Activated CD8-positive, alpha-beta T cell treated with anti-CD3 and anti-CD28 coated beads for 36 hours (primary cell): Measurements from ENCODE around the gene CTXN1. TPM values are rescaled to one million over a fixed set of nuclear protein-coding genes. Genes with fewer than 3 reads are reported as not detected.

Experiments used
- ATAC-seq: fragments of 200-7000 bp; cut with Tn5 transposase; one replicate; pipeline ENCODE4 v1.10.0; 2021; ENCODE audit warnings: mild to moderate bottlenecking, moderate library complexity
- CTCF ChIA-PET: fragments of 350-600 bp; sonication (Branson Sonifier 250); formaldehyde crosslinking; loops from one replicate; lab custom pipeline; 2021; ENCODE audit warnings: antibody characterized with exemption; lab: Charles Lee
- POLR2A ChIA-PET: fragments of 350-600 bp; sonication (Branson Sonifier 250); formaldehyde crosslinking; loops from one replicate; lab custom pipeline; 2021; ENCODE audit warnings: antibody characterized with exemption; lab: Charles Lee
- DNase-seq: peaks from one replicate; pipeline ENCODE4 v3.0.0-alpha.2; 2020
- H3K27ac Mint-ChIP-seq: one replicate; pipeline ENCODE4 v1.8.0; 2021; ENCODE audit warnings: mild to moderate bottlenecking, mixed read lengths
- H3K27me3 Mint-ChIP-seq: one replicate; pipeline ENCODE4 v1.8.0; 2021; ENCODE audit warnings: mixed read lengths
- H3K36me3 Mint-ChIP-seq: one replicate; pipeline ENCODE4 v1.8.0; 2021; ENCODE audit warnings: low read depth, mixed read lengths
- H3K4me1 Mint-ChIP-seq: one replicate; pipeline ENCODE4 v1.8.0; 2021; ENCODE audit warnings: low read depth, mixed read lengths
- H3K4me3 Mint-ChIP-seq: one replicate; pipeline ENCODE4 v1.8.0; 2021; ENCODE audit warnings: mild to moderate bottlenecking, moderate library complexity, mixed read lengths
- H3K9me3 Mint-ChIP-seq: one replicate; pipeline ENCODE4 v1.8.0; 2021; ENCODE audit warnings: mixed read lengths
- intact Hi-C: fragments of 100-400 bp; cut with micrococcal nuclease; formaldehyde crosslinking; loops from one replicate; pipeline ENCODE4 v1.10.0; 2022
- total RNA-seq, 2 experiments: library from RNA; stranded (reverse); gene quantifications; one replicate each; pipeline ENCODE4 v1.2.3, GENCODE V29; 2021
- TF ChIP-seq, protein P1 (sequence below): fragments of 200-600 bp; IDR thresholded peaks from one replicate; pipeline ENCODE4 v1.8.0; 2022; ENCODE audit warnings: antibody characterized with exemption, mild to moderate bottlenecking

Gene CTXN1
- total RNA-seq, 2 experiments from 2014 or later = 0.74 to 0.87 TPM

DNA sequence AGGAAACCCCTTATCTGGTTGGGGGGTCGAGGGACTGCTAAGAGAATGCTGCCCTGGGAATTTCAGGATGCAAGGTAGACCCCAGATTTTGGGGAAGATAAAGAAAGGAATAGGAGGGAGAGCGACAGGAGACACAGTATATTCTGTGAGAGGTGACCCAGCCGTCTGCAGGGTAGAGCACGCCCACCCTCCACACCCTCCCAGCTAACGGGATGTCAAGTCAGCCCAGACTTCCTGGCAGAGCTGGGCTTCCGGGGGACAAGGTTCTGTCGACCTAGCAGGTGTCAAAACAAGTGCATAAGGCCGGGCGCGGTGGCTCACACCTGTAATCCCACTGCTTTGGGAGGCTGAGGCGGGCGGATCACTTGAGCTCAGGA is 51.0 kb downstream of the CTXN1 start:
- TF ChIP-seq, protein P1, sequence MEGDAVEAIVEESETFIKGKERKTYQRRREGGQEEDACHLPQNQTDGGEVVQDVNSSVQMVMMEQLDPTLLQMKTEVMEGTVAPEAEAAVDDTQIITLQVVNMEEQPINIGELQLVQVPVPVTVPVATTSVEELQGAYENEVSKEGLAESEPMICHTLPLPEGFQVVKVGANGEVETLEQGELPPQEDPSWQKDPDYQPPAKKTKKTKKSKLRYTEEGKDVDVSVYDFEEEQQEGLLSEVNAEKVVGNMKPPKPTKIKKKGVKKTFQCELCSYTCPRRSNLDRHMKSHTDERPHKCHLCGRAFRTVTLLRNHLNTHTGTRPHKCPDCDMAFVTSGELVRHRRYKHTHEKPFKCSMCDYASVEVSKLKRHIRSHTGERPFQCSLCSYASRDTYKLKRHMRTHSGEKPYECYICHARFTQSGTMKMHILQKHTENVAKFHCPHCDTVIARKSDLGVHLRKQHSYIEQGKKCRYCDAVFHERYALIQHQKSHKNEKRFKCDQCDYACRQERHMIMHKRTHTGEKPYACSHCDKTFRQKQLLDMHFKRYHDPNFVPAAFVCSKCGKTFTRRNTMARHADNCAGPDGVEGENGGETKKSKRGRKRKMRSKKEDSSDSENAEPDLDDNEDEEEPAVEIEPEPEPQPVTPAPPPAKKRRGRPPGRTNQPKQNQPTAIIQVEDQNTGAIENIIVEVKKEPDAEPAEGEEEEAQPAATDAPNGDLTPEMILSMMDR = no peak
- Mint-ChIP-seq H3K4me3 (peak overlapping the region; percentile 50), H3K9me3 (no peaks in the 10 kb centered on the region), H3K27me3 (peaks cover 25% of the 10 kb centered on the region), H3K27ac (no peak overlapping the region), H3K4me1 (peaks cover 28% of the 10 kb centered on the region), H3K36me3 (no peaks in the 10 kb centered on the region)
- POLR2A ChIA-PET = interaction anchor here (1.0 kb wide), 1 partner anchor 10 kb away, joined by 3 read pairs; no protein-coding TSS in a partner anchor
- intact Hi-C loops = no loop called here
- no peak for ATAC-seq
- no peak for DNase-seq
- CTCF ChIA-PET = no interaction called here

Other genes with a start within 250 kb of the CTXN1 start
- not detected for gene MCEMP1, start 249.0 kb downstream of the CTXN1 start, total RNA-seq
- gene TRAPPC5, start 245.3 kb downstream of the CTXN1 start, total RNA-seq = 10 to 100 TPM; 85.0 to 85.9 TPM
- 1 to 10 TPM; 3.0 to 3.7 TPM for gene FCER2, start 224.0 kb downstream of the CTXN1 start, total RNA-seq
- not detected for gene CLEC4G, start 194.0 kb downstream of the CTXN1 start, total RNA-seq
- gene CD209, start 178.6 kb downstream of the CTXN1 start, total RNA-seq = not detected
- not detected for gene CLEC4M, start 162.9 kb downstream of the CTXN1 start, total RNA-seq
- 1 to 10 TPM; 3.4 to 3.9 TPM for gene EVI5L, start 95.9 kb downstream of the CTXN1 start, total RNA-seq
- under 1 TPM in 1 of 2 experiments, not detected in 1; 0.20 TPM for gene PRR36, start 51.7 kb downstream of the CTXN1 start, total RNA-seq
- not detected for gene LRRC8E, start 37.6 kb downstream of the CTXN1 start, total RNA-seq
- gene MAP2K7, start 22.3 kb downstream of the CTXN1 start, total RNA-seq = 10 to 100 TPM; 36.8 to 37.0 TPM
- 1 to 10 TPM; 5.1 to 5.9 TPM for gene TGFBR3L, start 11.3 kb downstream of the CTXN1 start, total RNA-seq
- gene SNAPC2, start 5.8 kb downstream of the CTXN1 start, total RNA-seq = 10 to 100 TPM; 16.0 to 18.2 TPM
- 10 to 100 TPM; 92.3 to 95.5 TPM for gene TIMM44, start 17.5 kb upstream of the CTXN1 start, total RNA-seq
- gene ELAVL1, start 79.5 kb upstream of the CTXN1 start, total RNA-seq = 100 to 1,000 TPM; 161 to 164 TPM
- gene CCL25, start 126.6 kb upstream of the CTXN1 start, total RNA-seq = under 1 TPM in 1 of 2 experiments, not detected in 1; 0.29 TPM
- under 1 TPM in 1 of 2 experiments, not detected in 1; 0.02 TPM for gene FBN3, start 223.5 kb upstream of the CTXN1 start, total RNA-seq